MCF 10A (cell line): ENCODE measurements around the gene ARHGAP28. TPM values are rescaled to one million over a fixed set of nuclear protein-coding genes. Genes with fewer than 3 reads are reported as not detected.

Source experiments
- BruUV-seq: library from RNA; stranded (reverse); fragments of 400-500 nt; replicated peaks from 2 replicates; lab custom pipeline; 2021; lab: Mats Ljungman, UMichigan
- CTCF ChIA-PET: fragments of 300-600 bp; sonication (Branson Sonifier 250); formaldehyde crosslinking; extraction: SDS; loops from one replicate; lab custom pipeline; 2021; ENCODE audit warnings: antibody characterized with exemption, inconsistent platforms; lab: Yijun Ruan, JAX
- POLR2A ChIA-PET: fragments of 300-600, 350-650 bp; sonication (Branson Sonifier 250); formaldehyde crosslinking; extraction: SDS; loops from one replicate; lab custom pipeline; 2020; ENCODE audit warnings: antibody characterized with exemption, inconsistent platforms; lab: Yijun Ruan, JAX
- DNase-seq: peaks from one replicate; pipeline ENCODE4 v3.0.0-alpha.2; 2018; ENCODE audit not compliant: unreplicated experiment
- H3K27ac Mint-ChIP-seq: one replicate; pipeline ENCODE4 v1.8.0; 2022; ENCODE audit warnings: mild to moderate bottlenecking, low read depth, mixed read lengths; ENCODE audit not compliant: unreplicated experiment
- H3K27me3 Mint-ChIP-seq: one replicate; pipeline ENCODE4 v1.8.0; 2022; ENCODE audit warnings: mixed read lengths; ENCODE audit not compliant: insufficient read depth, unreplicated experiment
- H3K36me3 Mint-ChIP-seq: one replicate; pipeline ENCODE4 v1.8.0; 2022; ENCODE audit warnings: mild to moderate bottlenecking, moderate library complexity, mixed read lengths; ENCODE audit not compliant: insufficient read depth, unreplicated experiment
- H3K4me1 Mint-ChIP-seq: one replicate; pipeline ENCODE4 v1.8.0; 2022; ENCODE audit warnings: mixed read lengths; ENCODE audit not compliant: insufficient read depth, unreplicated experiment
- H3K4me3 Mint-ChIP-seq: one replicate; pipeline ENCODE4 v1.8.0; 2022; ENCODE audit warnings: mild to moderate bottlenecking, moderate library complexity, mixed read lengths; ENCODE audit not compliant: unreplicated experiment
- H3K9me3 Mint-ChIP-seq: one replicate; pipeline ENCODE4 v1.8.0; 2022; ENCODE audit warnings: mixed read lengths; ENCODE audit not compliant: unreplicated experiment
- CTCF ChIP-seq: fragments of 200-600 bp; IDR thresholded peaks from one replicate; pipeline ENCODE4 v1.8.0; 2022; ENCODE audit warnings: antibody characterized with exemption, mild to moderate bottlenecking; ENCODE audit not compliant: unreplicated experiment
- intact Hi-C: fragments of 100-400 bp; cut with micrococcal nuclease; formaldehyde crosslinking; loops from 2 replicates; pipeline ENCODE4 v1.14.1; 2022
- total RNA-seq: library from RNA; stranded (reverse); gene quantifications from 2 replicates; pipeline ENCODE4 v1.2.3, GENCODE V29; 2022

ARHGAP28 gene
- total RNA-seq, 1 experiment from 2014 or later = 3.0 TPM

- H3K27me3 Mint-ChIP-seq = no peaks in the 10 kb centered on the region
- no peaks in the 10 kb centered on the region for H3K9me3 Mint-ChIP-seq
- DNase-seq = no peak
- no peak overlapping the region for H3K27ac Mint-ChIP-seq
- H3K4me1 Mint-ChIP-seq = no peaks in the 10 kb centered on the region
- TF ChIP-seq CTCF = no peak
- H3K4me3 Mint-ChIP-seq = no peak overlapping the region
- CTCF ChIA-PET = interaction anchor here (0.6 to 4.3 kb wide), 4 partner anchors 15 to 220 kb away, joined by 3 to 34 read pairs (median 3); no protein-coding TSS in a partner anchor
- H3K36me3 Mint-ChIP-seq = peaks cover 6% of the 10 kb centered on the region
- intact Hi-C loops = no loop called here
- no TSS peak for BruUV-seq
- POLR2A ChIA-PET = no interaction called here
Observed at GRCh38 chr18:6943143-6943542, 213.6 kb downstream of the ARHGAP28 start.

- CTCF ChIA-PET = interaction anchor here (0.6 to 1.6 kb wide), 4 partner anchors 26 to 505 kb away, joined by 3 read pairs; no protein-coding TSS in a partner anchor
- H3K27ac Mint-ChIP-seq = no peak overlapping the region
Observed at GRCh38 chr18:6947338-6948030, 218.0 kb downstream of the ARHGAP28 start.

GRCh38 chr18:6948281-6949055 lies 219.0 kb downstream of the ARHGAP28 start:
- Mint-ChIP-seq H3K9me3 (no peaks in the 10 kb centered on the region), H3K36me3 (peaks cover 7% of the 10 kb centered on the region), H3K27me3 (no peaks in the 10 kb centered on the region), H3K27ac (no peak overlapping the region), H3K4me3 (no peak overlapping the region), H3K4me1 (no peaks in the 10 kb centered on the region)
- no peak for DNase-seq
- intact Hi-C loops = no loop called here
- CTCF ChIA-PET = interaction anchor here (0.5 to 1.6 kb wide), 2 partner anchors 26 to 53 kb away, joined by 3 read pairs; no protein-coding TSS in a partner anchor
- POLR2A ChIA-PET = interaction anchor here (0.6 kb wide), 1 partner anchor 97 kb away, joined by 3 read pairs; no protein-coding TSS in a partner anchor
- TF ChIP-seq CTCF = no peak
- BruUV-seq = no TSS peak

More at GRCh38 chr18:6947338-6948030, 218.0 kb downstream of the ARHGAP28 start:
- TF ChIP-seq CTCF = no peak
- no peak for DNase-seq
- intact Hi-C loops = no loop called here
- BruUV-seq = no TSS peak
- Mint-ChIP-seq H3K9me3 (no peaks in the 10 kb centered on the region), H3K4me3 (no peak overlapping the region), H3K4me1 (no peaks in the 10 kb centered on the region), H3K36me3 (peaks cover 7% of the 10 kb centered on the region), H3K27me3 (no peaks in the 10 kb centered on the region)
- POLR2A ChIA-PET = interaction anchor here (0.9 to 1.8 kb wide), 2 partner anchors 12 to 47 kb away, joined by 6 to 8 read pairs; no protein-coding TSS in a partner anchor
